ENCODE data around the gene CRABP1.
A peak's percentile ranks its signal among the peaks of the same experiment; 100 is the strongest.

The CRABP1 gene

GRCh38 chr15:78340231-78341056 lies at the start of gene CRABP1:
CRABP1 (plus strand) TSS chr15:78340353; CDS start chr15:78340429, 76 bp downstream.
- DNase-seq (ENCODE audit: low read depth in 3 of 3) = no peak

GRCh38 chr15:78291052-78291451 lies 49.1 kb upstream of the CRABP1 start:
- no peak for DNase-seq (ENCODE audit: low read depth in 3 of 3)

DNA sequence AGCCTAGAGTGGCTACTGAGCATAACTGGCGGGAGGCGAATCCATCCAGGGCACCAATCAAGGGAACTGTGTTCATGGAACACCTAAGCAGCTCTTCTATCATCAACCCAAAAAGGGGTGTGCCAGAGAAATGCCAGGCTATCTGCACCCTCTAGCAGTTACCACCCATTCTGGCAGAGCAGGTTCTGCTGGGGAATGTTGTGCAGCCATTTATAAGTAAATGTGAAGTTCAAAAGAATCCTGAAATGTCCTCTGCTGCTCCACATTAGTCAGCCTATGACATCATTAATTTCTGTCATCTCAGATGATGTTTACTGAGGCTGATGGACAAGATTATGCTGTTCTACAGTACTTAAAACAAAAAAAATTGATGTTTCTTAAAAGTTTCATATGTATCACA lies 48.5 kb upstream of the CRABP1 start:
- DNase-seq (ENCODE audit: low read depth in 3 of 3) = no peak

- DNase-seq (ENCODE audit: low read depth in 3 of 3) = no peak
These were observed 47.9 kb upstream of the CRABP1 start for GRCh38 chr15:78292219-78292618.

DNA sequence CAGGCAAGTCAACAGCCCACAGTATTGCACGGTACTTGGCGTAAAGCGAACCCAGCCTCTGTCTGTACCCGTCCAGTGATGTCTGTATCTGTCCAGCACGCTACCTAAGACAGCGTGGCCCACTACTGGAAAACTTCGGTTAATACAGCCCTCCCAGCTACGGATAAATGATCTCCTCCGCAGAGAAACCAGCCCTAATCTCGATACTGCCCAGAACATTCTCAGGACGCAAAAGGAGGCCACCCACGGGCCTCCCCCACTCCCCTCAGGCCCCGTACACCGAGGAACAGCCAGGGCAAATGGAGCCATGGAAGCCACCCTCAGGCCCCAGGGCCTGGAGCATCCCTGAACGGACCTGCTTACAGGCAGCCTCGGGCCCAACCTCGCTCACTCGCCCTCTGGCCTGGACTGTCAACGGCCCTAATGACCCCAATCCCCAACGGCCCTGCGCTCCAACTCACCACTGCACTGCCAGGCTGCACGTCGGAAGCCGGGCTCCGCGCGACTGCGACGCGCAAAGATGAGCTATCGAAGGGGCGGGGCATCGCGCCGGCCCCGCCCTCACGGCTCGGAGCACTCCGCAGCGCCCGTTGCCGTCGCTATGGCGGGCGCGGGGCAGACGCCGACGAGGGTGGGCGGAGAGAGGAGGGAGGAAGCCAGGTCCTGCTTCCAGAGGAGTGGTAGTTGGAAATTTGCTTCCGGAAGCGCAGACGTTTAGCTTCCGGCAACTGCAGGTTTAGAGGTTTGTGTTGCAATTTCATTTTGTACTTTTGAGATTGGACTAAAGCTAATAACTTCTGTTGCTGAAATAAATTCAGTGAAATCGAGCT lies 40.8 kb upstream of the CRABP1 start, which contains the start of gene SKIC8:
Gene SKIC8 (minus strand): TSS at position 509 of the 830 bp plus-strand sequence. CDS start 3,923 bp downstream, outside the sequence.
- DNase-seq (ENCODE audit: low read depth in 3 of 3) = peak; percentile 77 to 84 (median 81)

- DNase-seq (ENCODE audit: low read depth in 3 of 3) = no peak
These were observed 38.8 kb upstream of the CRABP1 start for GRCh38 chr15:78301326-78301725.

GRCh38 chr15:78301828-78302227 lies 38.3 kb upstream of the CRABP1 start:
- no peak for DNase-seq (ENCODE audit: low read depth in 3 of 3)

- no peak for DNase-seq (ENCODE audit: low read depth in 3 of 3)
These were observed 37.4 kb upstream of the CRABP1 start for GRCh38 chr15:78302579-78303312.

DNA sequence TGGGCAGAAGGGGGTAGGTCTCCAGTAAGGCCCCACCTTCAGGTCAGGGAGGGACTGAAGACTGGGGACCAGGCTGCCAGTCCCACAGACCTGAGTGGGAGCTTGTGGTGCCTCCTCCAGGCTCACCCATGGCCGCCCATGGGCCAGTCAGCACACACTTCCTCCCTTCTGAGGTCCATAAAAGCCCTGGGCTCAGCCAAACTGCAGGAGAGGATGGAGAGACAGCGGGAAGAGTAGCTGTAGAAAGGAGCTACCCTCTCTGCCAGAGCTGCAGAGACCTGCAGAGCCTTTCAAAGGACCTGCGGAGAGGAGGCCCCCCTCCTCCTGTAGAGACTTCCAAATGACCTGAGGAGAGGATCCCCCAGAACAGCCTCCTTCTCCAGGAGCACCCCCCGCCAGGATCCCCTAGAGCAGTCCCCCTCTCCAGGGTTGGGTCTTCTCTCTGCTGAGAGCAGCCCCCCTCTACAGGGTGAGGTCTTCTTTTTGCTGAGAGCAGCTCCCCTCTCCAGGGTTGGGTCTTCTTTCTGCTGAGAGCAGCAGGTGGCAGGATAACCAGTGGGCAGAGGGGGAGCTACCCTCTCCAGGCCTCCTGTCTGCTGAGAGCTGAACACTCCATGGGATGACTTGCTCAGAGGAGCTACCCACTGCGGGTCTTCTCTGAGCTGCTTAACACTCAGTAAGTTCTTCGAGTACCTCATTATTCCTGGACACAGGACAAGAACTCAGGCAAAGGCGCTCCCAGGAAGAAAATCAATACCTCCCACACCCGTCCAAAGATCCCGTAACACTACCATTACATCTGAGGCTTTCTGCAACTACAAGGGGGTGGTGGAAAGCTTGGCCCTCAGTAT lies 35.7 kb upstream of the CRABP1 start:
- DNase-seq (ENCODE audit: low read depth in 3 of 3) = no peak

GRCh38 chr15:78306176-78306774 lies 33.9 kb upstream of the CRABP1 start:
- no peak for DNase-seq (ENCODE audit: low read depth in 3 of 3)

GRCh38 chr15:78307976-78308375 lies 32.2 kb upstream of the CRABP1 start:
- DNase-seq (ENCODE audit: low read depth in 3 of 3) = no peak

GRCh38 chr15:78308422-78309032 lies 31.6 kb upstream of the CRABP1 start:
- DNase-seq (ENCODE audit: low read depth in 3 of 3) = peak in 1 of 3 experiments; percentile 6

DNA sequence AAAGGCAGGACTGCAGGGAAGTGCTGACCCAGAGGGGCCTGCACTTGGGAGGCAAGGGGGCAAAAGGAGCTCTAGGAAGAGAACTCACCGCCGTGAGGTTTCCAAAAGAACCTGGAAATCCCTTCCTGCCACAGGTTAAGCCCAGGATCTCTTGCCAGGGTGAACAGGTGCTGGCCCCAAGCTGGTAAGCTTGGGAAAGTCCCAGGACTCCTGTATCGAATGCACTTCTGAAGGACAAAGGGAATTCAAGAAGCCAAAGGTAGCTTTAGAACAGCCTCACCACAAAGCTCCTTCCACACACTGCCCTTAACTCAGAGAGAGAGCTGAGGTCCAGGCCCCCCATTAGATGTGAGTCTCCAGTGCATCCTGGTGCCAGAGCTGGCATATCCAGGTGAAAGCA lies 28.9 kb upstream of the CRABP1 start:
- DNase-seq (ENCODE audit: low read depth in 3 of 3) = no peak

DNA sequence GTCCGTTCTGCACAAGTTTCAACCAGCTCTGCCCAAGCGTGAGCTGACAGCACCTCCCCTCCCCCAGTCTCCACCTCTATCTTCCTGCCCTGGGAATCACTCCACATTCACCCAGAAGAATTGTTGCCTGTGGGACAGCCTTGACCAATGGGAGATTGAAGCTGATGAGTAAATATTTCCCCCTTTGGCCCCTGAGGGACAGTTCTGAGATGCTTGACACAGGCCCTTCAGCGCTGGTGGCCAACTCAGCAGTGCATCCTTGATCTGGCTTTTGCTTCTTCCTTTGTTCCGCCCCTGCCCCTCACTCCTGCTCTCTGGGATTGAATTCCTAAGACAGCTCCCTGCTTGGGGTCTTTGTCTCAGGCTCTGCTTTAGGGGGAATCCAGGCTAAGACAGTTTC lies 27.6 kb upstream of the CRABP1 start:
- no peak for DNase-seq (ENCODE audit: low read depth in 3 of 3)

GRCh38 chr15:78312957-78313356 lies 27.2 kb upstream of the CRABP1 start:
- DNase-seq (ENCODE audit: low read depth in 3 of 3) = no peak

DNA sequence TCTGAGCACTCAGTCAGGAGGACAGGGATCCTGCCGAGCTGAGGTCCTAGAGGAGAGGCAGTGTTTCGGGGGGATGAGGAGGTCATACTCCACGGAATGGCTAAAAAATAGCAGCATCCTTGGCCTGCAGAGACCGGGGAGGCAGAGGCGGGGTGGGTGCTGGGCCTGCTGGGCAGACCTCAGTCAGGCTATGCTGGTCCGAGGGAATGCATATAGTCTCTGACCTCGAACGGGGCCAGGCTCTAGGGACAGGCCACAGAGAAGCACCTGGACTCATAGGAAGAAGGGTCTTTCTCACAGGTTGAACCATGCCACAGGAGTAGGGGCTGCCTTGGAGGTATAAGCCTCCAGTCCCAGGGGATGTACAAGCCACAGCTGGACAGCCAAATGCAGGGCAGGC lies 26.8 kb upstream of the CRABP1 start:
- no peak for DNase-seq (ENCODE audit: low read depth in 3 of 3)

GRCh38 chr15:78314181-78314581 lies 26.0 kb upstream of the CRABP1 start:
- no peak for DNase-seq (ENCODE audit: low read depth in 3 of 3)

GRCh38 chr15:78315686-78316282 lies 24.4 kb upstream of the CRABP1 start:
- DNase-seq (ENCODE audit: low read depth in 3 of 3) = no peak

DNA sequence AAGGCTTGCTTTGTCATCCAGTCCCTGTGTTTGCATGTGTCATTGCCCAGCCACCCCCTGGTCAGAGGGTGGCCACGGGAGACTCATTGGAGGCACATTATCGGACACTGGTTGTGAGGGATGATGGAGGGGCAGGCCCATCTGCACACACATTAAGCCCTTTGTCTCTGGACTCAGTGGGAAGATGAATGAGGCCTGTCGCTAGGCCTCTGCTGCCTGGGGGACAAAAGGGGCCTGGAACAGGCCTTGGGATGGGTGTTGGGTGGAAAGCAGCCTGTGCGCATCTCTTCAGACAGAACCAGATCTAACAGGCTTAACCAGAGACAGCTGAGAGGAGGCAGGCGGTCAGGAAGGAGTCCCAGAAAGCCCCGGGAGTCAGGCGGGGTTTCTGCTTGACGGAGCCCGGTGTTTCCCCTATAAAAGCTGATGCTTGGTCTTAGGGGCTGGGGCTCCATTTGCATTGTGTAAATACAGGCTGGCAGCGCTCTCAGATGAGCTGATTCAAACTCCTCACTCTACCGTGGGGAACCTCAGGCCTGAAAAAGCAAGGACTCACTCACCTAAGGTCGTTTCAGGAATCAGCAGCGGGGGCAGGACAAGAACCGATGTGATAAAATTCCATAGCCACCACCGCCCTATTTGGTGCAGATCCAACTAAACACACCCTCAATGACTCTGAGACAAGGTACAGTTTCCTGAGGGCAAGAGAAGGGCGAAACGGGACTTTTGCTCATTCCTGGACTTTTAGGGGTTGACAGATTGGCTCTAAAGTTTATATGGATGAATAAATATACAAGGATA lies 23.7 kb upstream of the CRABP1 start:
- no peak for DNase-seq (ENCODE audit: low read depth in 3 of 3)

Data from stimulated activated CD4-positive, alpha-beta T cell treated with anti-CD3 and anti-CD28 coated beads, TNF-alpha, amount 100 ng/mL, for 4 hours (primary cell).